ENCODE measurements around the gene NCKAP5.

NCKAP5 gene

DNA sequence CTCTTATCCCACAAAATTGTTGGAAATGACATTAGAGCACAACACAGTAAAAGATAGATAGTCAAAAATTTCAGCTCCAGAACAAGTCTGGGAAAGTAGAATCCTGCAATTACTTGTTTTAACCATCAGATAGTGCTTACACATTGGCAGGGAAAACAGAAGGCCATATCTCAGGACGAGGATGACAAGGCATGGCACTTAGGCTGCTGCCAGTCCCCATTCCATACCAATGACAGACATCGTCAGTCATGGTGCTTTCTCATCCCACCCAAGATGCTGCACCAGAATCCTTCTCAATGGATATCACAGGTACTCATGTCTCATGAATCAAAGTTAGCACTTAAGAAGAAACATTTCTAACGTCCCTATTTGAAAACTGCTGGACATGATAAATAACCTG, 187.3 kb downstream of the NCKAP5 start:
- DNase-seq (ENCODE audit: low spot score), result no peak

DNA sequence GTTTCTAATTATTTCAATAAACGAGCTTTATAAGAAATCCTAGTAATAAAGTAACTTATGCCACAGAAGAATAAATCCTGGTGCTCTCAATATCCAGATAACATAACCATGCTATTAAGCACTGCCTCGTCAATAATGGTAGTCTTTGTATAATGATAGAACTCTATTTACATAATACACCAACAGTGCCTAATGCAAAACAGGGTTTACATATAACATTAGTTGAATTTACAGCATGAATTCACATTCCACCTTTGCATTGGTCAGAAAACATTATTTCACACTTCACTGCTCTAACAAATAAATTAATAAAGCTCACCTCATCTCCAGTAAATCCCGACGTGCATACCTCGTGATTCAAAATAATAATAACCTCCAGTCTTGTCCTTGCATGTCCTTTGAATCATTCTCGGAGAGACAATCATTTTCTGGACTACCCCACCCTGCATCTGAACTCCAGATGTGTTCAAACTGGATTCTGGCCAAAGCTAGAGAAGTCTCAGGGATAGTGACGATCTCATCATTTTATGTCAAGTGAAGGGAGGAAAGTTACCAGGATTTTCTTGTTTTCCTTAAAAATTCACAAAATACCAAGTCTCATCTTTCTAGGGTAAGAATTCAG, 189.2 kb downstream of the NCKAP5 start:
- no peak for DNase-seq (ENCODE audit: low spot score)

DNA sequence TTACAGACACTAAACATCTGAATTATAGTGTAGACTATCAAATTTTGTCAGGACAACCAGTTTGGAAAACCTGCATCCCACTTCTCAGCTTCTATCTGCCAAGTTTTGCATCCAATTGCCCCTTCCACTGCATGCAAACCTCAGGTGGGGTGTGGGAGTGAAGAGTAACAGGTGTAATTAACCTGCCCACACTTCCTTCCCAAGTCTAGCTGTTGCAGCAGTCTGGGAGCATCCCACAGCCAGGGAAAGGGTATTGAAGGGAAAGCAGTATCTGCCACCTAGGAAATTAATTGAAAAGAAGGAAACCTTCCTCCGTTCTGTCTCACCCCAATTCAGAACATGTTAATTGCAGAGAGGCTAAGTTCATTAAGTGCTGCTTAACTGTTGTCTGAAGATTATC, 189.9 kb downstream of the NCKAP5 start:
- DNase-seq (ENCODE audit: low spot score), result no peak

DNA sequence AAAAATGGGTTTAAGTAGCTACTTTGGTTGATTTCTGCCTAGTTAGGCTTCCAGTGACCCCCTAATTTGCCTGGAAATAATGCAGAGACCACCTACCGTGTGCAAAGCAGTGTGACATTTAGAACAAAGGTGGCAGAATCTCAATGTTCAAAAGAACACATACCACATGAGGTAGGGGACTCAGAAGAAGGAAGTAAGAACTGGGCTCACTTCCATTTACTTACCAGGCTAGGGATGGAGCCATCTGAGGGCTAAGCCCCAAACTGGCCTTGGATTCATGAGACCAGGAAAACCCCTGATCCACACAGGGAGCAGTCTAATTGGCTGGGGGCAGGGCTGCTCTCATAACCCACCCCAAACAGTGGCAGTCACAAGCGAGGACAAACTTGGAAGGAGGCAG, 190.7 kb downstream of the NCKAP5 start:
- no peak for DNase-seq (ENCODE audit: low spot score)

DNA sequence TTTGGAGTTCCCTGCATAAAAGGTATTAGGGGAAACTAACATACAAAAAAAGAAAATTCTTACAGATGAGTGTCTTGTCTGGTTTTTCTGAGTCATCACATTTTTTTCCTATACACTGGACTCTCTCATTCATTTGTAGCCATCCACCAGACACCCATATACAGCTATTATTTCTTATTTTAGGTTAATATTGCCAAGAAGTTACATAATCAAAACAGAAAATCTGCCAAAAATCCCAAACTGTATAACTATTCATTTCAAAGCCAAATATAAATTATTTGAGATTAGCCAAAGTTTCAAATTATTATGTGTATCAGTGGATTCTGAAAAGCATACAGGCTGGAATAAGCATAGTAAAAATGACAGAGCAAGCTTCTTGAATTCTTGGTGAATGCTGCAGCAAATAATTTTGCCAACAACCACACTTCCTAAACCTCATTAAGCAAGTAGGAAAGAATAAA, 191.2 kb downstream of the NCKAP5 start:
- no peak for DNase-seq (ENCODE audit: low spot score)

DNA sequence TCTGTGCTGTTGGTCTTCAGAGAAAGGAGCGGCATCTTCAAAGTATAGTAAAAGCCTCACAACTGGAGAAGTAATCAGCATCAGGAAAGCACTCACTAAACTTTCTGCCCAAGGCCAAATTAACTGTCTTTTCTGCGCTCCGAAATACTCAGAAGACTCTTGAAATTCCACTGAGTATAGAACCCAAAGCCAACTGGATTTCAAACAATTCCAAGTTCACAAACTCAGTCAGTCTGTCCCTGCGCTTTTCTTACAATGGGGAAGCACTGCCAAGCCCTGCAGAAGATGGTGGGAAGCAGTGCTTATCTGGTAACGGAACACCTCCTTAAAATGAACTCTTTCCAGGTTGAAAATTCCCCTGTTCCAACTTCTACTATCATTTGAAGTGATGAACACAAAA, 193.5 kb downstream of the NCKAP5 start:
- DNase-seq (ENCODE audit: low spot score), result no peak

DNA sequence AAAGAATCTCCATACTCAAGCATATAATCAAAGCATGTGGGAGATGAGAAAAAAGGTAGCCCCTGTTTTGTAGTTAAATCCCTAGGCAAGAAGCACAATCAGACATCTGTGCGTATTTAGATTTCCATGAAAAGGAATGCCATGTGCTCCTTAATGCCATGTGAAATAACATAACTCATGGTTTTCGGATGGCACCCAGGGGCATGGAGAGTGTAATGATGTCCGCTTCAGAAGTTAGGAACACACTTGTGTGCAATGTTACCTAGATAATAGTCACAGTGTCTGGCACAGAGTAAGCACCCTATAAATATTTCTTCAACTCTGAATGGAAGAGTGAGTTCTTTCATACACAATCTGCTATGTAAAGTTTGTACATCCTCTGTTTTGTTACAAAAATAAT, 197.0 kb downstream of the NCKAP5 start:
- DNase-seq (ENCODE audit: low spot score), result no peak

DNA sequence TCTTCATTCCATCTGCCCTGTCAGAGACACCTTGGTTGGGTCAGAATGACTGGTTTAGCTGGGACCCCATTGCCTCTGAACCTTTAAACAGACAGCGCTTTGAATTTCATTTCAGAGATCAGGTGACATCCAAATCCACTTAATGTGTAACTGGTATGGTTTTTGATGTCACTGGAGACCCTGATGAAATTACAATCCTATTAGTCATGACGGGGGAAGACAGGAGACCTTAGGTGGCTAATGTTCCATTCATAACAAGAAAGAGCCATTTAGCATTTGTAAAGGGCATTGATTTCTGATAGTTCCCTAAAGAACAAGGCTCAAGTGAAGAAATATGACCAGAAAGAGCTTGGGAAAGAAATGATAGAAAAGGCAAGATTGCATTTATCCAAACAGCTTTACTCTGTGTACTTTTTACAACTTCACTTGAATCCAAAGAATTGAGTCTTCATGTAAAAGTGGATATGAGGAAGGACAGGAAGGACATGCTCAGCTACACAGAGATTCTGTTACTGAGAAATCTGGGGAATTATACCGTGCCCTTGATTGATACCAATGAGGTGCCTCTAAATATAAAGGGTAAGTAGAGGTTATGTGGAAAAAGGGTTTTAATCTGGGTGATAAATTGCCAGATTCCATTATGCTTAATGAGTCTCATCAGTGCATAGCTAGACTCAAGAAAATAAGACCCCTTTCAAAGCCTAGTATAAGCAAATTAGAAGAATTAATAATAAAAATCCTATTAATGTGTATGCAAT, 198.2 kb downstream of the NCKAP5 start:
- DNase-seq (ENCODE audit: low spot score), result no peak

DNA sequence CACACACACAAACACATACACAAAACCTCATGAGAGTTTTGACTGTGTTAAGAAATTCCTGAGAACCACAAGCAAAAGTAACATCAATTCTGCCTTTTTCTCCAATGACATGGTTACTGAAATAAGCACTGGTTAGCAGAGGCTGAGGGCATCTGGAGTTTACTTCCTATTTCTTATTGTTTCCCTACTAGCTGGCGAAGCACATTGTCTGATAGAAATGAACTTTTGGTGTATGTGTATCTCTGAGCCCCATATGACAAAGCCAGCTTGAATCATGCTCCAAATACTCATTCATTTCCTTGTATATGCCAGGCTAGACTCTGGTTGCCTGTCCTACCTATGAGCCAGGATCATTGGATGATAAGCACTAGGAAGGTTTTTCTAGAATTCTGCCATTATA, 203.1 kb downstream of the NCKAP5 start:
- DNase-seq (ENCODE audit: low spot score), result no peak

DNA sequence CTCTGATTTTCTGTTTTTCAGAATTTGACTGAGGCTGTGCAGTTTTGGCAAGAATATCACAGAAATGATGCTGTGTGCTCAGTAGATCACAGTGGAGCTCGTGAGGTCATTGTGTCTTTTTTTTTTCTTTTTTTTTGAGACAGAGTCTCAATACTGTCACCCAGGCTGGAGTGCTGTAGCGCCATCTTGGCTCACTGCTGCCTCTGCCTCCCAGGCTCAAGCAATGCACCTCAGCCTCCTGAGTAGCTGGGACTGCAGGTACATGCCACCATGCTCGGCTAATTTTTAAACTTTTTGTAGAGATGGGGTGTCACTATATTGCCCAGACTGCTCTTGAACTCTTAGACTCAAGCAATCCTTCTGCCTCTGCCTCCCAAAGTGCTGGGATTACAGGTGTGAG, 203.6 kb downstream of the NCKAP5 start:
- no peak for DNase-seq (ENCODE audit: low spot score)

DNA sequence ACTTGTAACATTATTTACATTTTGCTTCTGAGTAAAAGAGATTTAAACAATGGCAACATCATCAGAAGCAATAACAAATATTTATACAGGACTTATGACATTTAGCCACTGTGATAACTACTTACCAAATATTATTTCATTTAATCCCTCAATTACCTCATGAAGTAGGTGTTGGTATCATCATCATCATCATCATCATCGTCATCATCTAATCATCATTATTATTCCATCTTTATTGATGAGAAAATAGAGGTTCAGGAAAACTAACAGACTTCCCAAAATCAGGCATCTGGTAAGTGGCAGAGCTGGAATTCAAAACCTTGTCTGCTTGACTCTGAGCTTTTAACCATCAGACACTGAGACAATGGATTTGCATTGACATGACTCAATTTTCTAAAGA, 204.4 kb downstream of the NCKAP5 start:
- no peak for DNase-seq (ENCODE audit: low spot score)

DNA sequence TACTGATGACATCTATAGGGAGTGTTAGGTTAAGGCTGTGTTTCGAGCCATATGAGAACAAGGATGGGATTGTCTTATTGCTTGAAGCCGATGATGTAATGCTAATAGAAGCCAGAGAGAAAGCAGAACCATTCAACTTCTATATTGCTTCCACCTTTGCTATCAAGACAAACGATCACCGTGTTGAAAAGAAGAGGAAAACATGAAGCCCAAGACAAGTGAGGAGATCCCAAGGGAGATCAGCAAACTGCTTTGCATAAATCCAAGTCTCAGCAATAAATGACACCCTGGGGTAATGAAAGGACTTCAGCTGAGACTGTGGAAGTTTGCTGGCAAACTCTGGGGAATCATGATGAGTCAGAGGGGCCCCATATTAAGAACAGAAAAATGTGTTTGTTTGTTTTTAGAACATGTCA, 206.2 kb downstream of the NCKAP5 start:
- no peak for DNase-seq (ENCODE audit: low spot score)

DNA sequence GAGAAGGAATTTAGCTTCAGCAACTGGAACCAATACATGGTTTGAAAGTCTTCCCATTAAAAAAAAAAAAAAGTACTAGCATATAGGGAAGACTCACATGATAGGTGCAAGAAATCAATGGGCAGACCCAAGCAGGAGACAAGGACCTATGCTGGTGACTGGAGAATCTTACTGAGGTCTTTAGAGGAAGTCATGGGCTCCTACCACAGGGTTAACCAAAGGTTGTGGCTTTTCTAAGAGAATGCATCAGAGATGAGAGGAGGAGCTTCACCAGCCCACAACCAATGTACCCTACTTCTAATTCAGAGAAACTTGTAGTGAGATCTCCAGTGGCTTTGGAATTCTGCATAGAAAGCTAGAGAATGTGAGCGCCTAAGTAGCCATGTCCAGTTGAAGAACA, 207.4 kb downstream of the NCKAP5 start:
- no peak for DNase-seq (ENCODE audit: low spot score)

DNA sequence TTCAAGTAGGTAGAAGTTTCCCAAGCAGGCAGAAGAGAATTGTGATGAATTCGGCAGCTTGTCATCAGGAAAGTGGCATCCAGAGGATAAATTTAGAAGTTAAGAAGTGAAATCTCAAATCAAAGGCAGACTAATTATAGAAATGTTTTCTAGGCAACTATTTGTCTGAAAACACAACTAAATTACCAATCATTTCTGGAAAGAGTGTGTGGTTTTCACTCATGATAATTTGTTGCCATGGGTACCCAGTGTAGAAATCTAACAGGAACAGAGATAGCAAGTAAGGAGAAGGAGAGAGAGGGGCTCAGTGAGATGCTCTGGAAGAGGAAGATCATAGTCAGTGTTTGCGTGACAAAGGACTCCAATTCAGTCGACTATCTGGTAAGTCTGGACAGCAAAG, 208.1 kb downstream of the NCKAP5 start:
- DNase-seq (ENCODE audit: low spot score), result no peak

DNA sequence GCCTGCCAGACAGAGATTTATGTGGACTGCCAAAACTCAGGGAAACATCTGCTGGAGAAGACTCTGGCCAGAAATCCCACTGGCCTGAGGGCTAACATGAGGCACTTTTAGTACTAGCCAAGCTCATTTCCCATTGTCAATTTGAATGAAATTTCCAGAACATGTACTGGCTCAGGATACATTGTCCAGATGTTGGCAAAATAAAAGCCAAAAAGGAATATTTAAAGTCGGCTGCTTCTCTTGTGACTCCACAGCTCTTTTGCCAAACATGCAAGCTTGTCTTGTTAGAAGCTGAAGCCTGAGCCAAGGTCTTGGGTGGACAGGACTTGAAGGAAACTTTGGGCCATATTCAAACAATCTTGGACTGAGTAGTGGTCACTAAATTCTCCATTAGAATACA, 215.5 kb downstream of the NCKAP5 start:
- no peak for DNase-seq (ENCODE audit: low spot score)

DNA sequence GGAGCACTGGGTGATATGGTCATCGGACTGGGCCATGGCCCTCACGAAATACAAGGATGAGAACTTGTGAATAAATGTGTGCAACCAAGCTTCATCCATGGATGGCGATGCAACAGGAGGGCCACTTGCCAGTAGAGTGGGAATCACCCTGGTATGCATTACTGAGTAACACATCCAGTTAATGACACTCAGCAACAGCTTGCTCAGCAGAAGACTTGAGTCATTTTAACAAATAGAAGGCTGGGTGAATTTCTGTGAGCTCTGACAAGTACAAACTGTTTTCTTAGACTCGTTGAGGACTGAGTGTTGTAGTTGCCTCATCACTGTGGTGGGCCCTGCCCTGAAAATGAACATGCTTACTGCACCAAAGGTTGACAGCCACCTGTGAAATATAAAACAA, 221.6 kb downstream of the NCKAP5 start:
- DNase-seq (ENCODE audit: low spot score), result no peak

DNA sequence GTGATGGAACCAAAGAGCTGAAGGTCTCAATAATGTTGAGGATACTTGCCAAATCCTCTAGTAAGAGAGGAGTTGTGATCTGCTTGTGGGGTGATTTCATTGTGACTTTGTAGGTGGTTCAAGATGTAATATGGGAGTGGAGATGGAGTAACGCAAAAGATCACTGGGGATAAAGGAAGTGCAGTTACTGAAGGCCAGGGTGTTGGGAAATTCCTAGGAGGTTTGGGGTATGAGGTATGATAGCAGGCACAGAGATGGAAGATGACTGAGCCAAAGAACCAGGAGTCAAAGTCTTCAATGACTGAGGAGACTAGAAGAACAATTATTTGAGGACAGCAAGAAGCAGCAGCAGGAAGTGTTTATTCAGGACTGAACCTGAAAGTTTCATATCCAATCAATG, 222.6 kb downstream of the NCKAP5 start:
- no peak for DNase-seq (ENCODE audit: low spot score)

DNA sequence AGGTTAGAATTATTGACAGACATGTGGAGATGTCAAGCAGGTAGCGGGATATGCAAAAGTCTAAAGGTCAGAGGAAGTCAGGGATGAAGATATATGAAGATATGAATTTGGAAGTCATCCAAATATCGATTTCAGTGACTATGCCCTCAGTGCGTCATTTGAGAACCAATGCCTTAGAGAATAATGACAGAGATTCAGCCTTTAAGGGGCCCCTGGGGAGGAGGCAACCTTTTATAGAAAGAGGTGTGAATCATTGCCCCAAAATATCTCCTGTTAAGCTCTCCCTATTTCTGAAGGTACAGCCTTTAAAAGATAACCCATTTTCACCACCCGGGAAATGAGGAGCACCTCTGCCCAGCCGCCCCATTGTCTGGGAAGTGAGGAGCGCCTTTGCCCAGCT, 223.4 kb downstream of the NCKAP5 start:
- DNase-seq (ENCODE audit: low spot score), result no peak

DNA sequence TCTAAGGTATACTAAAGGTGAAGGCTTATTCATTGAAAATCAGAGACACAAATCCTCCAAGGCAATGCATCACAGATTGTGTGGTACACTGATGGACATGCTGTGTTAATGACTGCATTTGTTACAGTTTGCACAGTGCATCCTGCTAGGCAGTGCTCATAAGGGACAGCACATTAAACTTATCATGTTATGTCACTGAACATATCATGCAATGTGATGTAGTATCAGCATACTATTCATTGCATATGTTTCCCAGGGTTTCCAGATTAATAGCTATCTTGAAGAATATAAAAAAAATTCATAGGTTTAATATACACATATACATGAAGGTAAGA, 225.3 kb downstream of the NCKAP5 start:
- no peak for DNase-seq (ENCODE audit: low spot score)

DNA sequence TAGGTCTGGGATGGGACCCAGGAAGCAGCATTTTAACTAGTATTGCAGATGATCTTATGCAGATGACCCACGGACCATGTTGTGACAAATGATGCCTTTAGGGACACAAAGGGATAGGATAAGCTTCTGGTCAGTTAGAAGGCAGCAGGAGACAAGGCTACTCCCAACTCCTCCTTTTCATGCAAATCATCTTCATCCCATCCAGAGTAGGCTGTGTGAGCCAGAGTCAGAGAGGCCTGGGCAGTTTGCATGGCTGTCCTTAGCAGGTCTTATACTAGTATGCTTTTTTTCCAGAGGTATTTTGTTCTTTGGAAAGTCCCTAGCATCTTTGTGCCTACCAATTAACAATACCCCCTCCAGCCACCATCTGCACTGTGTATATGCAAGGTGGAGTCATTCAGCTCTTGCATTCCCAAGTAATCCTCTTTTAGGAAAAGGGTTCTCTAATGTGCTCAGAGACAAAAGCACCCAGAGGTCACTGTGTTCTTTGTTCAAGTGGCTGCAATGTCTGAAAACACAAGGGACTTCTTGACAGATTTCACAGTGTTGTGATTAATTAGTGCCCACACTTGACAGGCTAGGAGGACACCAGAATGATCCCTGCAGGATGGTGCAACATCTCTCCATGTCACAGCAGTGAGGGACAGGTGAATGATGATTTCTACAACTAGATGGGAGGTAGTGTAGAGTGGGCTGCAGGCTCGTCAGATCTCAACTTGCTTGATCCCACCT, 225.8 kb downstream of the NCKAP5 start:
- DNase-seq (ENCODE audit: low spot score), result no peak

DNA sequence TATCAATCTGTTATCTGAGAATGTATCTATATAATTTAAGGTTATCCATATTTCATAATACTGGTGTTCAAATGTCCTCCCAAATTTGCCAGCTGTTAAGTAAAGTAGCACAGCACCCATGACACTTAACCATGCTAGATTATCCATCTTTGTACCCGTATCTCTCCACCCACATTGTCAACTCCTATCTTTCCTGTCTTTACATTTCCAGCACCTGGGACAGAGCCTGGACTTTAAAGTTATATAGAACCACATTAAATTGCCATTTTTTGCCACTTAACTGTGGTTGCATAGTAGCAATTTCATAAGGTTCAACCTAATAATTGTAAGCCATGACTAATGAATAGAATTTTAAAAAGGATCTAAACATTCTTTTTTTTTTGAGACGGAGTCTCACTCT, 226.7 kb downstream of the NCKAP5 start:
- DNase-seq (ENCODE audit: low spot score), result no peak

DNA sequence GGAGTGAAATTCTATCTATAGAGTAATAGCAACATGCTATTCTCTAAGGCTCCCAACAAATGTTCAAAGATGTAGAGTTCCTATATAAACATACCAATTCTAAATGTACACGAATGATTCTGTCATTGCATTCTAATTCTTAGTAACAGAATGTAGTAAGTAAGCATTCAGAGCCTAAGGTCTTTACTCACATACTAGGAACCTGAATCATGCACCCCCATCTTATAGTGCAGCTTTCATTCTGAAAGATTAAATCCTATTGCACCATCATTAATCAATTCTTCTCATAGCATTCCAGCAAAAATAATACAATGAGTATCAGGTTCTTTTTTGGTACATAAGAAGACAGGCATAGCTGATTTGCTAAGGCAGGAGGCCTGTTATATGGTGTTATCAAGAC, 230.0 kb downstream of the NCKAP5 start:
- DNase-seq (ENCODE audit: low spot score), result no peak

DNA sequence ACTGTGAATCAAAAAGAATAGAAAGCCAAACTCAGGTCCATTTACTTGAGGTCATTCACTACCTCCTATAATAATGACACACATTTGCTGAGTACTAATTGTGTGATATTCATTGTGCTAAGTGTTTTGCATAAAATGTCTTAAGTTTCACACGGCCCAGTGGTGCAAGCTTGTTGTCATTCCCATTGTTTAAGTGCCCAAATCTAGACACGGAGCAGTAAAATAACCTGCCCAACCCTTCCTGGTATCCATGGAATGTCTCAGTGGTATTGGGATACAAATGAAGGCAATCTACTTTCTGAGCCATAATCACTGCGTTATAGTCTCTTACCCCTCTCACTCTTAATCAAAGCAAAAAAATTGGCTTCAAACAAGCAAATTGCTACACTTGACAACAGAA, 233.3 kb downstream of the NCKAP5 start:
- no peak for DNase-seq (ENCODE audit: low spot score)
